ENCODE measurements around the gene HLCS.

Gene HLCS

GRCh38 chr21:36988536-36988935, 22.1 kb upstream of the HLCS start:
- no peak overlapping the region for H3K4me2 ChIP-seq (ENCODE audit: low read length)
- peaks cover 6% of the 10 kb centered on the region; the same call in 1 of the 2 replicates for H3K4me1 ChIP-seq (ENCODE audit: low read length)
- no peak overlapping the region for H3K9ac ChIP-seq (ENCODE audit: low read length)
- TF ChIP-seq CTCF (IDR thresholded peaks at IDR 0.05; ENCODE audit: low read depth, low read length) (no peak), EZH2phosphoT487 (IDR thresholded peaks at IDR 0.05; ENCODE audit: low read depth) (no peak)
- no peak overlapping the region for H3K4me3 ChIP-seq (ENCODE audit: low read length)
- no peaks in the 10 kb centered on the region for H3K79me2 ChIP-seq (ENCODE audit: low read length)
- no peaks in the 10 kb centered on the region for H3K27me3 ChIP-seq (ENCODE audit: low read depth, low read length)
- no peak overlapping the region for H3K27ac ChIP-seq (ENCODE audit: low read length)
- no peaks in the 10 kb centered on the region for H3K9me3 ChIP-seq (ENCODE audit: insufficient read depth, low read length)
- H2AFZ ChIP-seq (ENCODE audit: low read depth, low read length), result no peak overlapping the region
- no peaks in the 10 kb centered on the region for H3K36me3 ChIP-seq (replicated peaks; ENCODE audit: low read depth, low read length)
- H4K20me1 ChIP-seq (ENCODE audit: insufficient read depth, low read length), result no peaks in the 10 kb centered on the region

- peaks cover 6% of the 10 kb centered on the region; the same call in 1 of the 2 replicates for H3K4me1 ChIP-seq (ENCODE audit: low read length)
- no peaks in the 10 kb centered on the region for H3K79me2 ChIP-seq (ENCODE audit: low read length)
- TF ChIP-seq EZH2phosphoT487 (IDR thresholded peaks at IDR 0.05; ENCODE audit: low read depth), result no peak
- no peak for TF ChIP-seq CTCF (IDR thresholded peaks at IDR 0.05; ENCODE audit: low read depth, low read length)
- H3K4me2 ChIP-seq (ENCODE audit: low read length), result no peak overlapping the region
- H2AFZ ChIP-seq (ENCODE audit: low read depth, low read length), result no peak overlapping the region
- no peaks in the 10 kb centered on the region for H4K20me1 ChIP-seq (ENCODE audit: insufficient read depth, low read length)
- no peaks in the 10 kb centered on the region for H3K36me3 ChIP-seq (replicated peaks; ENCODE audit: low read depth, low read length)
- H3K27me3 ChIP-seq (ENCODE audit: low read depth, low read length), result no peaks in the 10 kb centered on the region
- no peak overlapping the region for H3K4me3 ChIP-seq (ENCODE audit: low read length)
- no peak overlapping the region for H3K27ac ChIP-seq (ENCODE audit: low read length)
- H3K9me3 ChIP-seq (ENCODE audit: insufficient read depth, low read length), result no peaks in the 10 kb centered on the region
- no peak overlapping the region for H3K9ac ChIP-seq (ENCODE audit: low read length)
These were observed 21.4 kb upstream of the HLCS start for GRCh38 chr21:36987845-36988244.

- no peak overlapping the region for H2AFZ ChIP-seq (ENCODE audit: low read depth, low read length)
- no peak overlapping the region for H3K9ac ChIP-seq (ENCODE audit: low read length)
- H3K4me3 ChIP-seq (ENCODE audit: low read length), result no peak overlapping the region
- no peaks in the 10 kb centered on the region for H3K9me3 ChIP-seq (ENCODE audit: insufficient read depth, low read length)
- H3K36me3 ChIP-seq (replicated peaks; ENCODE audit: low read depth, low read length), result no peaks in the 10 kb centered on the region
- no peak overlapping the region for H3K27ac ChIP-seq (ENCODE audit: low read length)
- H3K4me2 ChIP-seq (ENCODE audit: low read length), result no peak overlapping the region
- TF ChIP-seq EZH2phosphoT487 (IDR thresholded peaks at IDR 0.05; ENCODE audit: low read depth) (no peak), CTCF (IDR thresholded peaks at IDR 0.05; ENCODE audit: low read depth, low read length) (no peak)
- no peaks in the 10 kb centered on the region for H4K20me1 ChIP-seq (ENCODE audit: insufficient read depth, low read length)
- H3K27me3 ChIP-seq (ENCODE audit: low read depth, low read length), result no peaks in the 10 kb centered on the region
- peaks cover 13% of the 10 kb centered on the region for H3K4me1 ChIP-seq (ENCODE audit: low read length)
- H3K79me2 ChIP-seq (ENCODE audit: low read length), result no peaks in the 10 kb centered on the region
These were observed 19.5 kb upstream of the HLCS start for GRCh38 chr21:36985751-36986594.

- Histone ChIP-seq H3K4me3 (ENCODE audit: low read length) (no peak overlapping the region), H3K27me3 (ENCODE audit: low read depth, low read length) (no peaks in the 10 kb centered on the region), H2AFZ (ENCODE audit: low read depth, low read length) (no peak overlapping the region), H3K4me2 (ENCODE audit: low read length) (peak overlapping the region; percentile 71; the same call in 1 of the 2 replicates), H3K79me2 (ENCODE audit: low read length) (no peaks in the 10 kb centered on the region), H3K4me1 (ENCODE audit: low read length) (peaks cover 22% of the 10 kb centered on the region), H4K20me1 (ENCODE audit: insufficient read depth, low read length) (no peaks in the 10 kb centered on the region), H3K27ac (ENCODE audit: low read length) (no peak overlapping the region), H3K36me3 (replicated peaks; ENCODE audit: low read depth, low read length) (no peaks in the 10 kb centered on the region), H3K9ac (ENCODE audit: low read length) (no peak overlapping the region), H3K9me3 (ENCODE audit: insufficient read depth, low read length) (no peaks in the 10 kb centered on the region)
- no peak for TF ChIP-seq EZH2phosphoT487 (IDR thresholded peaks at IDR 0.05; ENCODE audit: low read depth)
- TF ChIP-seq CTCF (IDR thresholded peaks at IDR 0.05; ENCODE audit: low read depth, low read length), result no peak
These were observed 15.7 kb upstream of the HLCS start for GRCh38 chr21:36981977-36982700.

All from OCI-LY3 (cell line).